OCI-LY3 (cell line): Measurements from ENCODE around the gene RBFOX1.

Experiments used
- H2AFZ ChIP-seq: fragments of 200-600, 300-600 bp; shearing (Covaris generic); 2 replicates; pipeline ENCODE4 v1.6.0; 2014; ENCODE audit warnings: antibody characterized with exemption, low read depth, low read length
- H3K27ac ChIP-seq: fragments of 200-600, 300-600 bp; sonication (generic); 2 replicates; pipeline ENCODE4 v1.5.1; 2014; ENCODE audit warnings: mild to moderate bottlenecking, low read length, moderate library complexity, mixed read lengths
- H3K27me3 ChIP-seq: fragments of 200-600, 300-600 bp; sonication (generic); 2 replicates; pipeline ENCODE4 v1.6.1; 2014; ENCODE audit warnings: low read depth, low read length, mixed read lengths
- H3K36me3 ChIP-seq: fragments of 200-600, 300-600 bp; sonication (generic); replicated peaks from 2 replicates; pipeline ENCODE3; 2014; ENCODE audit warnings: low read depth, low read length, mixed read lengths
- H3K4me1 ChIP-seq: fragments of 300-600, 200-600 bp; sonication (generic); 2 replicates; pipeline ENCODE4 v1.6.1; 2014; ENCODE audit warnings: low read length, mixed read lengths
- H3K4me2 ChIP-seq: fragments of 200-600, 300-600 bp; sonication (generic); 2 replicates; pipeline ENCODE4 v1.6.1; 2014; ENCODE audit warnings: low read length, mixed read lengths
- H3K4me3 ChIP-seq: fragments of 300-600, 200-600 bp; sonication (generic); 2 replicates; pipeline ENCODE4 v1.5.1; 2014; ENCODE audit warnings: antibody characterized with exemption, mild to moderate bottlenecking, low read length, moderate library complexity
- H3K79me2 ChIP-seq: fragments of 300-600, 200-600 bp; shearing (Covaris generic); 2 replicates; pipeline ENCODE4 v1.6.1; 2014; ENCODE audit warnings: mild to moderate bottlenecking, low read length, mixed read lengths
- H3K9ac ChIP-seq: fragments of 300-600, 200-600 bp; shearing (Covaris generic); 2 replicates; pipeline ENCODE4 v1.6.0; 2014; ENCODE audit warnings: mild to moderate bottlenecking, low read length, moderate library complexity
- H3K9me3 ChIP-seq: fragments of 200-600, 300-600 bp; shearing (Covaris generic); 2 replicates; pipeline ENCODE4 v1.6.1; 2014; ENCODE audit warnings: low read length, mixed read lengths; ENCODE audit not compliant: insufficient read depth
- H4K20me1 ChIP-seq: fragments of 200-600, 300-600 bp; sonication (generic); 2 replicates; pipeline ENCODE4 v1.6.1; 2016; ENCODE audit warnings: low read length, mixed read lengths; ENCODE audit not compliant: insufficient read depth
- CTCF ChIP-seq: fragments of 200-600, 300-600 bp; sonication (generic); IDR thresholded peaks from 2 replicates; pipeline ENCODE4 v1.5.1; 2014; ENCODE audit warnings: antibody characterized with exemption, low read length, low read depth
- EZH2phosphoT487 ChIP-seq: fragments of 200-600 bp; shearing (Covaris generic); IDR thresholded peaks from 2 replicates; pipeline ENCODE4 v1.6.1; 2018; ENCODE audit warnings: antibody characterized with exemption, mixed run types, low read depth

RBFOX1 gene

GRCh38 chr16:7602291-7602950 is 269.8 kb downstream of the RBFOX1 start:
- peaks cover 5% of the 10 kb centered on the region; the same call in 1 of the 2 replicates for H3K4me1 ChIP-seq
- H3K79me2 ChIP-seq: no peaks in the 10 kb centered on the region
- H3K4me3 ChIP-seq: no peak overlapping the region
- H3K36me3 ChIP-seq: no peaks in the 10 kb centered on the region
- no peak for TF ChIP-seq EZH2phosphoT487
- no peak for TF ChIP-seq CTCF
- H3K9ac ChIP-seq: no peak overlapping the region
- H3K4me2 ChIP-seq: no peak overlapping the region
- H4K20me1 ChIP-seq: no peaks in the 10 kb centered on the region
- H2AFZ ChIP-seq: no peak overlapping the region
- 0 out of 2 replicates have a peak, but pooled peaks cover 6% of the 10 kb centered on the region for H3K27me3 ChIP-seq
- H3K9me3 ChIP-seq: no peaks in the 10 kb centered on the region
- H3K27ac ChIP-seq: no peak overlapping the region

GRCh38 chr16:7605812-7606211 is 273.2 kb downstream of the RBFOX1 start:
- H3K9me3 ChIP-seq: no peaks in the 10 kb centered on the region
- H3K27me3 ChIP-seq: 0 out of 2 replicates have a peak, but pooled peaks cover 1% of the 10 kb centered on the region
- H2AFZ ChIP-seq: no peak overlapping the region
- H3K4me2 ChIP-seq: no peak overlapping the region
- TF ChIP-seq CTCF: no peak
- no peak overlapping the region for H3K9ac ChIP-seq
- H3K4me1 ChIP-seq: peaks cover 11% of the 10 kb centered on the region
- H3K4me3 ChIP-seq: no peak overlapping the region
- no peaks in the 10 kb centered on the region for H4K20me1 ChIP-seq
- H3K36me3 ChIP-seq: no peaks in the 10 kb centered on the region
- H3K79me2 ChIP-seq: no peaks in the 10 kb centered on the region
- no peak overlapping the region for H3K27ac ChIP-seq

- no peak for TF ChIP-seq CTCF
- TF ChIP-seq EZH2phosphoT487: no peak
- no peak overlapping the region for H3K4me3 ChIP-seq
Measured at GRCh38 chr16:7612671-7613070, 280.0 kb downstream of the RBFOX1 start.

GRCh38 chr16:7613518-7613917 is 280.9 kb downstream of the RBFOX1 start:
- H3K9me3 ChIP-seq: no peaks in the 10 kb centered on the region
- H3K4me2 ChIP-seq: peak overlapping the region; percentile 52
- H3K79me2 ChIP-seq: no peaks in the 10 kb centered on the region
- H3K4me1 ChIP-seq: peaks cover 40% of the 10 kb centered on the region
- H3K27ac ChIP-seq: peak overlapping the region; percentile 56
- no peak overlapping the region for H2AFZ ChIP-seq
- peak overlapping the region; percentile 37 for H3K4me3 ChIP-seq
- H3K27me3 ChIP-seq: no peaks in the 10 kb centered on the region
- TF ChIP-seq EZH2phosphoT487: no peak
- TF ChIP-seq CTCF: no peak
- H3K36me3 ChIP-seq: no peaks in the 10 kb centered on the region
- H4K20me1 ChIP-seq: no peaks in the 10 kb centered on the region
- peak overlapping the region; percentile 12; the same call in 1 of the 2 replicates for H3K9ac ChIP-seq

More at GRCh38 chr16:7612671-7613070, 280.0 kb downstream of the RBFOX1 start:
- Histone ChIP-seq H3K36me3 (no peaks in the 10 kb centered on the region), H3K4me1 (peaks cover 40% of the 10 kb centered on the region), H3K27me3 (no peaks in the 10 kb centered on the region), H3K9me3 (no peaks in the 10 kb centered on the region), H3K79me2 (no peaks in the 10 kb centered on the region), H3K27ac (no peak overlapping the region), H3K9ac (no peak overlapping the region), H3K4me2 (no peak overlapping the region), H2AFZ (no peak overlapping the region), H4K20me1 (no peaks in the 10 kb centered on the region)
